Dermis microvascular lymphatic vessel endothelial cell (primary cell): ENCODE data around the gene NCAM2. TPM values are rescaled to one million over a fixed set of nuclear protein-coding genes. Genes with fewer than 3 reads are reported as not detected.

Source experiments
- DNase-seq, 2 donors: peaks; one replicate each; pipeline versions ENCODE4 v3.0.0 to v3.0.0-alpha.2; 2010; ENCODE audit warnings: low read depth in 2 of 2
- total RNA-seq: library from RNA; depleted of rRNA; stranded (reverse); fragments of >200 nt; gene quantifications from 2 replicates; pipeline ENCODE4 v1.2.1, GENCODE V29; 2014

Gene NCAM2
- total RNA-seq, 1 donor from 2014 or later, result 0.13 TPM

DNA sequence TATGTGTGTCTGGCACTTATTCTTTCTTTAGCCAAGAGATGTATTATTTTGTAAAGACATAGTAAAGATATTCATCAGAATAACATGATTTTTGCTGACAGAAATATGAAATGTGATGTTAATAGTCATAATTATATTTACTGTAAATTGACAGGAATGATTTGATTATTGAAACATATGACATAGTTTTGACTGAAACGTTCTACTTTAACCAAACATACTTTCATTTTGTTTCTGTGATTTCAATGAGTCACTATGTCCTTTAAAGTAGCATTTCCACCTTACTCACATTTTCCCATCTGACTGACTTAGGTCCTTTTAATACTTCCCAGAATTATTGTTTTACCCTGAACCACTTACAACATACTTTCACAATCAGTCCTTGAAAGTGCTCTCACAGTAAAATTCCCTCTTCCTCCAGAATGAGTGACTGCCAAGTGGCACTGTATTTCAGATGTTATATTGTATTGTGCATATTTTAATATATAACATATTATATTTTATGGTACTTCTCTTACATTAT, 437.9 kb downstream of the NCAM2 start:
- no peak for DNase-seq

DNA sequence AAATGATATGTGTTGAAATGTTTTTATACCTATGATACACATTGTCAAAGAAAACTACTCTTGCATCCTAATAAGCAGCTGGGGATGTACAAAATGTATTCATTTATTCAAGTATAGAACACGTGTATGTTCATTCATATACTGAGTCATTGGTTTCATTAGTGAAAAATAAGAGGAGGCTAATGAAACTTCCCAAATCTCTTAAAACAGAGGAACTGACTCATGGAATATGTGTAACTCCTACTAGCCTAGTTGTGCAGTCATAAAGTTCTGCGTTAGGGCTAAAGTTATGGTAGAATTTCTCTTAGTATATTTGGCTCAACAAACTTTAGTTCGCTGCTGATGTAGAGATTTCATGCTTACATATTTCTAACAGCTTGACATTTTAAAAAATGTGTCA, 441.6 kb downstream of the NCAM2 start:
- no peak for DNase-seq

DNA sequence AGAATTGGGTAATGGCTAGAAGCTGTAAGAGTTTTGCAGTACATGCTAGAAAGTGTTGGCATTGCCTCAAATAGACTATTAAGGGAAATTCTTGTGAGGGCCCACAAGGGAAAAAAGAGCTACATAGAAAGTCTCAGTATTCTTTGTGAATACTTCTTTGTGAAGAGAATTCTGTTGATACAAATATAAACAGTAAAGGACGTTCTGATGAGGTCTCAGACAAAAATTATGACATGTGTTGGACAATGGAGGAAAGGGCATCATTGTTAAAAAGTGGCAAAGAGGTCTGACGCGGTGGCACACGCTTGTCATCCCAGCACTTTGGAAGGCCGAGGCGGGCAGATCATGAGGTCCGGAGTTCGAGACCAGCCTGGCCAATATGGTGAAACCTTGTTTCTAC, 458.9 kb downstream of the NCAM2 start:
- no peak for DNase-seq

DNA sequence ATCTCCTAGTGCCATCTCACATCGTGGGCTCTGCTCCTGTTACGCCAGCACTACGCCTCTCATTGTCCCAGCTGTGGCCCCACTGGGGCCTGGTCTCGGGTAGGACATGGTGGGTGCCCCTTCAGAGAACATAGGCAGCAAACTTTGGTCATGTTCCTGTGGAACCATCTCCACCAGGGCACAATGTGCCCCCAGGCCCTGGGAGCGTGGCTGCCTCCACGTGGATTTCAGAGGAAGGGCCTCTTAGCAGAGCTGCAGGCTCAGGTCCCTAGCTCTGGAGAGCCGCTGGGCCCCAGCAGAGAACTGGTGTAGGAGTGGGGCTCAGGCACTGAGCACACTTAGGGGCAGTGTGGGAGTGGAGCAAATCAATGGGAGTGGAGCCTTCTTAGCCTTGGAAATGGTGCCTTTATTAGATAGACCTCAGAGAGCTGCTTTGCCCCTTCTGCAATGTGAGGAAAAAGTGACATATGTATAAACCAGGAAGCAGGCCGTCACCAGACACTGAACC, 460.0 kb downstream of the NCAM2 start:
- DNase-seq, result no peak

DNA sequence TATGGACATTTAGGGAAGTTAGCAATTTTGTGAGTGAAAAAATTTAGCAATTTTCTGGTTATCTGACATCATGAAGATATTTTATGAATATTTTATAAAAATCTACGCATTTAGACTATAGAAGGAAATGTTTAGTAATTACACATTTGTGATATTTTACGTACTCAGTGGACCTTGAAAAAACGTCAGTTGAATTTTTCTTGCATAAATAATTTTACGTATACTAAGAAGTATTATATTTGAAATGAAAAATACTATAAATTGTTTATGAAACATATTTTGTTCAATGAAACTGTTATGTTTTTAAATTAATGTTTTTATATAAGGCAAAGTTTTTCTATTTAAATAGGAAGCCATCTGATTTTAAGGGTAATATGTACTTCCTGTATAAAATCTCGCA, 462.8 kb downstream of the NCAM2 start:
- no peak for DNase-seq

DNA sequence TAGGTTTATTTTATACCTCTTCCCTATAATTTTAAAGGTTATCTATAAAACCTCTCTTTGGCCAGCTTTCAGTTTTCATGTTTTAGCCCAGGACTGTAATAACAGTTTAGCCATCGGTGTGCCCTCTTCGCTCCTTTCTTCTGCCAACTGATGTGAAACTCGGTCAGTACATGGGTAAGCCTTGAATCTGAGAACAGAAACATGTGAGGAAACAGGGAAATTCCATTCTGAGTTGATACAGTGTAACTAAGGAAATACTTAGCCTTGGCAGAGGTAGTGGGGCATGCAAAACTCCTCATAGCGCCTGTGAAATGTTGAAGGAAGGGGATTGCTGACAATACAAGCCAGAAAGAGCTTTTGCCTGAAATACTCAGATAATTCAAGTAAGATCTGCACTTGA, 465.2 kb downstream of the NCAM2 start:
- no peak for DNase-seq

DNA sequence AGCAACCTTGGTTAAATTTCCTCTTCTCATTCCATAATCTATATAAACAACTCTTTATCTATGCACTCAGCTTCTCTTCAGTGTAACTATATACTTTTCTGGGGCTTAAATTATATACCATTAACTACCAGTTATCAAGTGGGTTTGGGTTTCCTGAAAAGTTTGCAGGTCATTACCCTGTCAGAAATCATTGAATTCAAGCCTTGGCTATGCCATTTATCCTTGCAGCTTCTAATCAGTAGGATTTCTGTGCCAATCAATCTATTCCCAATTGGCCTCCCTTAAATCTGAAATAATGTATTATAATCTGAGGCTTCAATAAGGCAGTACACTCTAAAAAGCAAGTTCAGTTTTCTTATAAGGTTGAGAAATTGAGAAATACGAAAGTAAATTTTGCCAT, 466.5 kb downstream of the NCAM2 start:
- DNase-seq, result no peak

DNA sequence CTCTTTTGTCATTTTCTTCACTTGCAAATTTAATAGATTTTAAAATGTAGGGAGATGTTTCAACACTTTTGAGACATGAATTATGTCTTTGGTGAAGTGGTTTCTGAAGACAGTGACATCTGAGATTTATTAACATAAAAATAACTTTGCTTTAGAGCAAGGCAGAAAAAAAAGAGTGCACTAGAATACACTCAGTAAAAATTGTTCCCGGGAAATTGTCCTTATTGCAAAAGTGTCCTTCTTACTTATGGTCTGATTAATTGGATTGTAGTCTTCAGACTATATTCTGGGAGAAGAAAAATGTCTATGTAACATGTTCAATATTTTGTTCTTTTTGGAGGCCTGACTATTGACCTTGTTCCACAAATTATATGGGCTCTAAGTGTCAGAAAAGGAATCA, 468.5 kb downstream of the NCAM2 start:
- no peak for DNase-seq

DNA sequence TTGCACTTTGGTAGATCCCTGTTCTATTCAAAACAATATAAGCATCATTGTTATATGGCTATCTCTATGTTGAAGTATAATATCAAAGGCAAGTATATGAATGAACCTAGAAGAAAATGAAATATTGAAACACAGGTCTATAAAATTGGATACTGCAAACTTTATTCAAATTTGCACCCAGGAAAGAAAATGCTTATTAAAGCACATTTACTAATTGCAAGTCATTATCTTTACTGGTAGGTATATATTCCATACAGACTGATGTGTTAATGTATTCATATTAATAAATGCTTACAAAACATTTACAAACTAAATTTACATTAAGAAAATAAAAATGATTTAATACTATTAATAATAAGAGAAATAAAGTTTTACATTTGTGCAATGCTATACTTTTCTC, 469.8 kb downstream of the NCAM2 start:
- no peak for DNase-seq

DNA sequence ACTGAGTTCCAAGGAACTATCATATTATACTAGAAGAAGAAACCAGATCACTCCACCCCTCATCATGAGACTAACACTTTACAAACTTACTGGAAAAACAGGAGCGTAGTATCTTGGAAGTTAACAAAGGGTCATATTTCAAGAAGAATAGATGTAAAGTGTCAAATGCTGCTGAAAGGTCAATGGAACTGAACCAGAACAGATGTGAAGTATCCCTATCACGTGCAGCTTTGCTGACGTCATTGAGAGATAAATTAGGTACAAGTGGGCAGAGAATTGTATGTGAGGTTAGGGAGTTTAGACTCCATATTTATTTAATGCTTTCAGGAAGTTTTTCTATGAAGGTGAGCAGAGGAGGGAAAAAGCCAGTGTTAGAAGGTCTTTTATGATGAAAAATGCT, 483.0 kb downstream of the NCAM2 start:
- DNase-seq, result no peak

DNA sequence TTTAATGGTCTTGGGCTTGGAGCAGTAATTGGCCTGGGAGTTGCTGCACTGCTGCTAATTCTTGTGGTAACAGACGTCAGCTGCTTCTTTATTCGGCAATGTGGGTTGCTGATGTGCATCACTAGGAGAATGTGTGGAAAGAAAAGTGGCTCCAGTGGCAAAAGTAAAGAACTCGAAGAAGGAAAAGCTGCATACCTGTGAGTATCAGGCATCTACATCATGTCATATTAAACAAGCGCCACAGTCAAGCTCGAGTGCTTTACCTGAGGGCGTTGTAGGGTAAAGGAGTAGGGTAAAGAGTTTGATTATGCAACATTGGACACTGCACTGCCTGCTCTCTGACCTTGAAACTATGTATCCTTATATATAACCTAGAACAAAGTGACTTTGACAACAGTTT, 510.6 kb downstream of the NCAM2 start:
- DNase-seq, result no peak

DNA sequence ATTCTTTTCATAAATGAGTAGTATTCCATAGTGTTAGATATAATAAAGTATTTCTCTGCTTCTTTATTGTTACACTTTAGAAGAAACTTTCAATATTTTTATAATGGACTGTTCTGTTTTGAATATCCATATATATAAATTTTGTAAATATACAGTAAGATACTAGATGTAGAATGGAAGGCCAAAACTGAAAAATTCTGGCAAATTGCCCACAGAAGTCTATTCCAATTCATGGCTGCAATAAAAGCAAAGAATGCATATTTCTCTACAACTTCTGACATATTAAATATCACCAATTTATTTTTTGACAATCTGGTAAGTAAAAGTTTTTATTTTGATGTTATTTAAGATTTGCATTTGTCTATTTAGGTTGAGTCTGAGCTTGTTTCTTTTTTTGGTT, 532.5 kb downstream of the NCAM2 start:
- no peak for DNase-seq

DNA sequence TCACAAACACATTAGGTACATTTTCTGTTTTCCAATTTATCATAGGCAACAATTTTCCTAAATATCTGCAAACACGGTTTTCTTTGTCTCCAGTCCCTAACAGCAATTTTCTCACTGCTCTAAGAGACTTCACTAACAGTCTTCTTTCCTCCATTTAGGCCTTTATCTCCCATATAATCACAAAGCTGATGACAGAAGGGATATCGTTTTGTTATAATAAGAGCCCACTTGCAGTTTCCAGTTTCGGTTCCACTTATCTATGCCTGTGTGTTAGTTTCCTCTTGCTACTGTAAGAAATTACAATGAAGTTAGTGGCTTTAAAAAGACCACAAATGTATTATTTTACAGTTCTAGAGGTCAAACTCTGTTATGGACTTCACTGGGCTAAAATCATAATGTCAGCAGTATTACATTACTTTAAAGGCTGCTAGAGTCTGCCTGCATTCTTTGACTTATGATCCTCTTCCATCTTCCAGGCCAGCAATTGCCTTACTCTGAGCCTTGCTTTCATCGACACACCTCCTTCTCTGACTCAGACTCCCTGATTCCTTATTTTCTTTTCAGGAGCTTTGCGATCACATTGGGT, 549.3 kb downstream of the NCAM2 start:
- no peak for DNase-seq

DNA sequence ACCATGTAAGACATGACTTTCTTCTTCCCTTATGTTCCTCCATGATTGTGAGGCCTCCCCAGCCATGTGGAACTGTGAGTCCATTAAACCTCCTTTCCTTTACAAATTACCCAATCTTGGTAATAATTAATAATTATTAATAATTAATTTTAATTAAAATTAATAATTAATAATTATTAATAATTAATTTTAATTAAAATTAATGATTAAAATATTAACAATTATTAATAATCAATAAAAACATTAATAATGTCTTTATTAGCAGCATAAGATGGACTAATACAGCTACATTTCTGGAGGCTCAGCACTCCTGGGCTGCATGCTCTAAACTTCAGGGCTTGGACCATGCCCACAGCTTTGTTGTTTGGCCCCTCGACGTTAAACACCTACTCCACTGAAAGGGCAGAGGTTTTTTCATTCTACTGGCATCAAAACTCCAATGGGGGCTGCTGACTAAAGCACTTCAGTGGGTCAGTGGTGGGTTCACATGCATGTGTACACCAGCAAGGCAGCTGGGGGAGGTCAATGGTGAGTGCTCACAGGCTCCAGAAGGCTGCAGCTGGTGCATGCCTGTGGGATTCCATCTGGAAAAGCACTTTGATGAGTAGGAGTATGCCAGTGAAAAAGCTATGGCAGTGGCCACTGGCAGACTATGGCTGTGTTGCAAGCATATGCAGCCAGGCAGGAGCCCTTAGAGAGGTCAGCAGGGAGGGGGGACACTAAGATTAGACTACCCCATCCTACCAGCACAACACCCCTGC, 561.3 kb downstream of the NCAM2 start:
- no peak for DNase-seq
